Transverse colon (tissue), 4 donors: ENCODE measurements around the gene NEK5. TPM values are rescaled to one million over a fixed set of nuclear protein-coding genes. Genes with fewer than 3 reads are reported as not detected.
"Not testable (repeated sequence)": the region's sequence is repeated elsewhere in the genome, so short reads cannot be mapped to it uniquely, and the experiment has no call there.

Experiments
- DNase-seq: peaks from one replicate; pipeline ENCODE4 v3.0.0-alpha.2; 2019
- H3K27ac ChIP-seq, 4 donors: fragments of 200-600 bp; sonication (generic); 2 replicates each; pipeline ENCODE4 v1.5.1; 2016 to 2018; ENCODE audit warnings: inconsistent platforms in 4 of 4
- H3K27me3 ChIP-seq: fragments of 200-600 bp; sonication (generic); 2 replicates; pipeline ENCODE4 v1.5.1; 2017; ENCODE audit warnings: inconsistent platforms
- H3K36me3 ChIP-seq, 4 donors: fragments of 200-600 bp; sonication (generic); 2 replicates each; pipeline ENCODE4 v1.5.1; 2017 to 2019; ENCODE audit warnings: inconsistent platforms in 4 of 4
- H3K4me1 ChIP-seq, 4 donors: fragments of 200-600 bp; sonication (generic); 2 replicates each; pipeline ENCODE4 v1.5.1; 2017 to 2020; ENCODE audit warnings: inconsistent platforms in 4 of 4
- H3K4me3 ChIP-seq, 4 donors: fragments of 200-600 bp; sonication (generic); 1 replicate in 1 of 4; 2 replicates in 3 of 4; pipeline versions ENCODE4 v1.5.1 to v1.6.1; 2017 to 2019; ENCODE audit warnings: inconsistent platforms in 4 of 4
- H3K9me3 ChIP-seq, 2 donors: fragments of 200-600 bp; sonication (generic); 2 replicates each; pipeline ENCODE4 v1.5.1; 2017 to 2019; ENCODE audit warnings: inconsistent platforms in 2 of 2
- EP300 ChIP-seq: sonication (generic); formaldehyde crosslinking; IDR thresholded peaks from one replicate; pipeline ENCODE4 v1.6.1; 2017; ENCODE audit warnings: antibody characterized with exemption, low read depth
- POLR2A ChIP-seq: fragments of 450-650 bp; IDR thresholded peaks from one replicate; pipeline ENCODE4 v1.6.1; 2016; ENCODE audit warnings: antibody characterized with exemption, mild to moderate bottlenecking, moderate library complexity
- POLR2AphosphoS5 ChIP-seq, 3 donors: sonication (generic); formaldehyde crosslinking; IDR thresholded peaks; one replicate each; pipeline ENCODE4 v1.6.1; 2016; ENCODE audit warnings: antibody characterized with exemption in 3 of 3
- WGBS, 2 donors: methylation state at CpG; one replicate each; pipeline ENCODE4 v1.1.5; 2018; ENCODE audit warnings: low coverage in 1 of 2; 5-methylcytosine and 5-hydroxymethylcytosine counted together
- in situ Hi-C, 4 donors: fragments of 200-750 bp; cut with MboI; loops; one replicate each; pipeline versions ENCODE4 v1.15.0 to v1.15.1; 2017; ENCODE audit warnings: low sequenced_read_pairs in 3 of 4, low pct_ligation_motif_present in 1 of 4, low pct_unique_long_range_greater_than_20kb in 1 of 4
- intact Hi-C: fragments of 100-400 bp; cut with DNase I; formaldehyde crosslinking; loops from one replicate; pipeline ENCODE4 v1.15.1; 2023; ENCODE audit warnings: low total_unique reads
- total RNA-seq, 4 donors: library from RNA; depleted of rRNA; stranded (reverse); fragments of >200 nt; gene quantifications; one replicate each; pipeline ENCODE4 v1.1.0, GENCODE V29; 2016
- TF ChIP-seq, protein P1 (sequence below), 5 experiments: fragments of 200-600 bp in 3 of 5; fragments of 450-650 bp in 2 of 5; sonication (generic) in 3 of 5; IDR thresholded peaks; 1 replicate in 2 of 5; 2 replicates in 3 of 5; pipeline ENCODE4 v1.5.1; 2016 to 2017; ENCODE audit warnings: antibody characterized with exemption in 5 of 5, inconsistent platforms in 3 of 5, mild to moderate bottlenecking in 2 of 5, moderate library complexity in 1 of 5

The NEK5 gene
- total RNA-seq, 4 donors from 2014 or later, result 0.14 to 0.48 TPM; not detected in 2

DNA sequence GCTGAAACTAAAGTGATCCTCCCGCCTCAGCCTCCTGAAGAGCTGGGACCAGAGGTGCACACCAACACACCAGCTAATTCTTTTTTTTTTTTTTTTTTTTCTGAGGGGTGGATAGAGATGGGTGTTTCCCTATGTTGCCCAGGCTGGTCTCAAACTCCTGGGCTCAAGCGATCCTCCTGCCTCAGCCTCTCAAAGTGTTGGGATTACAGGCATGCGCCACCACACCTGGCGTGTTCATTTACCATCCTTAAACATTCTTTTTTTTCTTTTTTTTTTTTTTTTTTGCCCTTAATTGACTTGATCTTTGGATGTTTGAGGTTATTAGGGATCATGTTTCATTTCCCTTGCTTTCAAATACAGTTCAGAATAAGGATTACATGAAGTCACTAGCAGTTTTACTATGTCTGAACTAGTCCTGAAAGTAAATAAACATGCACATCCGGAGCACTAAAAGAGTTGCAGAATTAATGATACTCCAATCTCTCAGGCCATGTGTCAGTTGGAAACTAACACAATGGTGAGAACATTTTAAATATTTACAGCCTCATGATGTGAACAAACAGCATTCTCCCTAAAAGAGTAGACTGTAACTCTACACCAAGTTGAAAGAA, 94.2 kb downstream of the NEK5 start:
- 85 to 100% methylated on average over 1 to 5 of the region's 5 CpGs for WGBS, 2 donors
- Histone ChIP-seq H3K4me1 (peaks cover 0 to 3% (median 0%) of the 10 kb centered on the region in 4 donors), H3K9me3 (no peaks in the 10 kb centered on the region), H3K27ac (no peak overlapping the region), H3K36me3 (no peaks in the 10 kb centered on the region), H3K4me3 (no peak overlapping the region), H3K27me3 (no peaks in the 10 kb centered on the region)
- intact Hi-C loops, result no loop called here
- TF ChIP-seq, protein P1, sequence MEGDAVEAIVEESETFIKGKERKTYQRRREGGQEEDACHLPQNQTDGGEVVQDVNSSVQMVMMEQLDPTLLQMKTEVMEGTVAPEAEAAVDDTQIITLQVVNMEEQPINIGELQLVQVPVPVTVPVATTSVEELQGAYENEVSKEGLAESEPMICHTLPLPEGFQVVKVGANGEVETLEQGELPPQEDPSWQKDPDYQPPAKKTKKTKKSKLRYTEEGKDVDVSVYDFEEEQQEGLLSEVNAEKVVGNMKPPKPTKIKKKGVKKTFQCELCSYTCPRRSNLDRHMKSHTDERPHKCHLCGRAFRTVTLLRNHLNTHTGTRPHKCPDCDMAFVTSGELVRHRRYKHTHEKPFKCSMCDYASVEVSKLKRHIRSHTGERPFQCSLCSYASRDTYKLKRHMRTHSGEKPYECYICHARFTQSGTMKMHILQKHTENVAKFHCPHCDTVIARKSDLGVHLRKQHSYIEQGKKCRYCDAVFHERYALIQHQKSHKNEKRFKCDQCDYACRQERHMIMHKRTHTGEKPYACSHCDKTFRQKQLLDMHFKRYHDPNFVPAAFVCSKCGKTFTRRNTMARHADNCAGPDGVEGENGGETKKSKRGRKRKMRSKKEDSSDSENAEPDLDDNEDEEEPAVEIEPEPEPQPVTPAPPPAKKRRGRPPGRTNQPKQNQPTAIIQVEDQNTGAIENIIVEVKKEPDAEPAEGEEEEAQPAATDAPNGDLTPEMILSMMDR (IDR thresholded peaks at IDR 0.05), result no peak
- TF ChIP-seq EP300, result no peak
- TF ChIP-seq POLR2A, result no peak
- no peak for TF ChIP-seq POLR2AphosphoS5 (IDR thresholded peaks at IDR 0.05)
- DNase-seq, result no peak
- in situ Hi-C loops, result loop anchor here in 1 of 4 donors (25.0 kb wide), 1 partner anchor 403 kb away; no protein-coding TSS in a partner anchor

DNA sequence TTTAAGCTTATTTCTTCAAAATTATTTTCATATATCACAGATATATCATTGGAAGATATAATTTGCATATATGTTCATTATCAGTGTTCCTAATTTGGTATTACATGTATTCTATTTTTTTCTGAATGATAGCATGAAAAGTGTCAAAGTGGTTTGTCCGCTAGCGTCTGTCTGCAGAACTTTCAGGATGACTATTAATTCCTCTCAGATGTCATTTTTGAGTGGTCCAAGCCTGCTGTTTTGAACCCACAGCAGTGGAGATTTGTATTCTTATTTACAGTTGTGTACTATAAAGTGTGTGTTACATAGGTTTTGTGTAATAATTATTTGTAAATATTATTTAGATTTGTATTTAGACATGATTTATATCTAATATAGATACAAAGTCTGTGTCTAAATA, 95.8 kb downstream of the NEK5 start:
- in situ Hi-C loops, result loop anchor here in 1 of 4 donors (25.0 kb wide), 1 partner anchor 404 kb away; no protein-coding TSS in a partner anchor

DNA sequence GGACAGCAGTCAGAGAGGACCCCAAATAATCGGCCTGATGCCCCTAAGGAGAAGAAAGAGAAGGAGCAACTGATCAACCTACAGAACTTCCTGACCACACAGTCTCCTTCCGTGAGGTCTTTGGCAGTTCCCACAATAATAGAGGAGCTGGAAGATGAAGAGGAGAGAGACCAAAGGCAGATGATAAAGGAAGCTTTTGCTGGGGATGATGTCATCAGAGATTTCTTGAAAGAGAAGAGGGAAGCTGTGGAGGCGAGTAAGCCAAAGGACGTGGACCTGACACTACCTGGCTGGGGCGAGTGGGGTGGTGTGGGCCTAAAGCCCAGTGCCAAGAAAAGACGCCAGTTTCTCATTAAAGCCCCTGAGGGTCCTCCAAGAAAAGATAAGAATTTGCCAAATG, 98.5 kb downstream of the NEK5 start:
- DNase-seq, H3K27ac ChIP-seq, H3K4me3 ChIP-seq, intact Hi-C loops, H3K27me3 ChIP-seq, H3K4me1 ChIP-seq, H3K9me3 ChIP-seq: not testable (repeated sequence)
- WGBS, 2 donors, result 98 to 100% methylated on average over 2 to 6 of the region's 6 CpGs
- in situ Hi-C loops, result loop anchor here in 1 of 4 donors (25.0 kb wide), 1 partner anchor 407 kb away; no protein-coding TSS in a partner anchor
- H3K36me3 ChIP-seq, result peaks cover 0 to 12% (median 4%) of the 10 kb centered on the region in 4 donors

More for the DNA sequence above, 95.8 kb downstream of the NEK5 start:
- TF ChIP-seq POLR2AphosphoS5 (IDR thresholded peaks at IDR 0.05), result no peak
- TF ChIP-seq EP300, result no peak
- no peak for TF ChIP-seq POLR2A
- TF ChIP-seq, protein P1 (IDR thresholded peaks at IDR 0.05), result no peak
- no peaks in the 10 kb centered on the region for H3K9me3 ChIP-seq
- H3K27ac ChIP-seq, result no peak overlapping the region
- intact Hi-C loops, result no loop called here
- H3K4me3 ChIP-seq, result no peak overlapping the region
- 74 to 75% methylated on average over 2 of the region's 2 CpGs for WGBS, 2 donors
- peaks cover 0 to 3% (median 0%) of the 10 kb centered on the region in 4 donors for H3K4me1 ChIP-seq
- H3K27me3 ChIP-seq, result no peaks in the 10 kb centered on the region
- DNase-seq, result no peak
- H3K36me3 ChIP-seq, result peaks cover 0 to 12% (median 4%) of the 10 kb centered on the region in 4 donors

DNA sequence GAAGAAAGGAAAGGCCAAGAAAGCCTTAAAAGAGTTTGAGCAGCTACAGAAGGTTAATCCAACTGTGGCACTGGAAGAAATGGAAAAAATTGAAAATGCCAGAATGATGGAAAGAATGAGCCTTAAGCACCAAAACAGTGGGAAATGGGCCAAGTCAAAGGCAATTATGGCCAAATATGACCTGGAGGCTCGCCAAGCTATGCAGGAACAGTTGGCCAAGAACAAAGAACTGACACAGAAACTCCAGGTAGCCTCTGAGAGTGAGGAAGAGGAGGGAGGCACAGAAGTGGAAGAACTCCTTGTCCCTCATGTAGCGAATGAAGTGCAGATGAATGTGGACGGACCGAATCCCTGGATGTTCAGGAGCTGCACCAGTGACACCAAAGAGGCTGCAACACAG, 99.3 kb downstream of the NEK5 start:
- Histone ChIP-seq H3K9me3 (no peaks in the 10 kb centered on the region), H3K36me3 (peaks cover 0 to 12% (median 5%) of the 10 kb centered on the region in 4 donors), H3K4me1 (peaks cover 0 to 8% (median 0%) of the 10 kb centered on the region in 4 donors), H3K4me3 (no peak overlapping the region), H3K27me3 (no peaks in the 10 kb centered on the region), H3K27ac (no peak overlapping the region)
- WGBS, 2 donors, result 72% methylated on average over 3 to 4 of the region's 4 CpGs
- peak; percentile 46 for DNase-seq
- TF ChIP-seq EP300 (no peak), POLR2AphosphoS5 (IDR thresholded peaks at IDR 0.05) (no peak), POLR2A (no peak)
- TF ChIP-seq, protein P1 (IDR thresholded peaks at IDR 0.05), result no peak
- intact Hi-C loops, result no loop called here
- in situ Hi-C loops, result loop anchor here in 1 of 4 donors (25.0 kb wide), 1 partner anchor 408 kb away; no protein-coding TSS in a partner anchor
